ENCODE results near the gene NACA2. TPM values are rescaled to one million over a fixed set of nuclear protein-coding genes. Genes with fewer than 3 reads are reported as not detected.

NACA2 gene
- total and polyA plus RNA-seq, 2 of the 4 experiments (the other 2 are of a cell fraction): not detected

GRCh38 chr17:61639818-61640217 lies 48.8 kb upstream of the NACA2 start:
- H2BK5ac ChIP-seq (ENCODE audit: low read depth, low read length, poor library complexity, severe bottlenecking): no peak overlapping the region
- WGBS, 2 experiments (ENCODE audit: extremely low coverage in 2 of 2, insufficient read length in 1 of 2): 100% methylated on average over 1 of the region's 1 CpG; no CpG with 5 or more reads in 1 of the 2 experiments
- no peak overlapping the region for H2BK20ac ChIP-seq (ENCODE audit: low read depth, low read length)
- no peak overlapping the region for H3K4me3 ChIP-seq (ENCODE audit: insufficient read depth, low read depth, low read length)
- no peaks in the 10 kb centered on the region for H3K9me1 ChIP-seq (ENCODE audit: insufficient read depth, low read length)
- no peak overlapping the region for H3K18ac ChIP-seq (ENCODE audit: low read depth, low read length)
- H3K4me1 ChIP-seq (ENCODE audit: control insufficient read depth, insufficient read depth, low read length): no peaks in the 10 kb centered on the region
- no peak overlapping the region for H3K9ac ChIP-seq (ENCODE audit: low read depth, low read length)
- BruUV-seq (replicated peaks): no TSS peak
- H4K5ac ChIP-seq (ENCODE audit: low read depth, low read length): no peak overlapping the region
- TF ChIP-seq MXI1 (IDR thresholded peaks at IDR 0.05; ENCODE audit: borderline replicate concordance, low read depth, low read length) (no peak), MAZ (IDR thresholded peaks at IDR 0.05; ENCODE audit: borderline replicate concordance, low read depth, low read length) (no peak)
- no peak overlapping the region for H3K14ac ChIP-seq (replicated peaks; ENCODE audit: low read depth, low read length)
- H3K79me1 ChIP-seq (ENCODE audit: low read depth in 1 of 2, low read length in 2 of 2): no peaks in the 10 kb centered on the region
- H3K4me2 ChIP-seq (ENCODE audit: low read depth, low read length): no peak overlapping the region
- intact Hi-C loops (cut with micrococcal nuclease) (loop anchor here (5.0 kb wide), 1 partner anchor 427 kb away; the partner anchor contains the start of gene MED13), in situ Hi-C loops (cut with MboI; ENCODE audit: low sequenced_read_pairs) (loop anchor here (5.0 to 25.0 kb wide), 2 partner anchors 202 to 422 kb away; partner anchors contain the start of gene MED13), dilution Hi-C loops (cut with HindIII; ENCODE audit: low sequenced_read_pairs, unreplicated experiment) (no loop called here)
- H2BK15ac ChIP-seq (ENCODE audit: low read depth, low read length): no peak overlapping the region
- no peaks in the 10 kb centered on the region for H3K27me3 ChIP-seq (ENCODE audit: control insufficient read depth, insufficient read depth, low read length)
- H2AFZ ChIP-seq (replicated peaks; ENCODE audit: low read length, poor library complexity): no peak overlapping the region
- peaks cover 6% of the 10 kb centered on the region for H3K9me3 ChIP-seq (ENCODE audit: control insufficient read depth, insufficient read depth, low read length)
- H4K20me1 ChIP-seq (ENCODE audit: insufficient read depth, low read length): no peaks in the 10 kb centered on the region
- no peaks in the 10 kb centered on the region for H3K36me3 ChIP-seq (ENCODE audit: control insufficient read depth, insufficient read depth, low read length)
- H2AK9ac ChIP-seq (replicated peaks; ENCODE audit: low read depth, low read length, poor library complexity): no peak overlapping the region
- no peak overlapping the region for H3K23ac ChIP-seq (ENCODE audit: low read depth, low read length)
- no peak overlapping the region for H4K91ac ChIP-seq (ENCODE audit: insufficient read depth, low read depth, low read length)
- no peak overlapping the region for H4K8ac ChIP-seq (ENCODE audit: low read depth in 2 of 2, low read length in 2 of 2)
- no peak for ATAC-seq (ENCODE audit: low read depth)
- no peak for DNase-seq
- ChIA-PET POLR2A (ENCODE audit: unreplicated experiment) (no interaction called here), CTCF (interaction anchor here (1.1 kb wide), 1 partner anchor 197 kb away, joined by 5 read pairs; no protein-coding TSS in a partner anchor)
- H2BK120ac ChIP-seq (ENCODE audit: low read depth, low read length): no peak overlapping the region
- no peak overlapping the region for H2AK5ac ChIP-seq (ENCODE audit: low read depth, low read length)
- H3K4ac ChIP-seq (ENCODE audit: low read depth, low read length): no peak overlapping the region
- H3K27ac ChIP-seq (ENCODE audit: insufficient read depth, low read length): no peak overlapping the region
- H3K56ac ChIP-seq (ENCODE audit: extremely low read depth, insufficient read depth, low read length): no peak overlapping the region

Measured in IMR-90 (cell line).